H1 (cell line): ENCODE measurements around the gene HIVEP3. TPM values are rescaled to one million over a fixed set of nuclear protein-coding genes. Genes with fewer than 3 reads are reported as not detected.

Source experiments
- CEBPB ChIP-seq: IDR thresholded peaks from 2 replicates; pipeline ENCODE4 v1.6.1; 2012; ENCODE audit warnings: low read depth, low read length
- CTBP2 ChIP-seq: IDR thresholded peaks from 2 replicates; pipeline ENCODE4 v1.7.0; 2011; ENCODE audit warnings: borderline replicate concordance, mild to moderate bottlenecking, moderate library complexity, mixed read lengths, low read length; ENCODE audit not compliant: insufficient read depth, insufficient read length
- EP300 ChIP-seq, 2 experiments: IDR thresholded peaks; 1 replicate in 1 of 2; 2 replicates in 1 of 2; pipeline ENCODE4 v1.6.1; 2011 to 2012; ENCODE audit warnings: low read depth in 2 of 2, low read length in 2 of 2, mild to moderate bottlenecking in 2 of 2, borderline replicate concordance in 1 of 2, inconsistent platforms in 1 of 2, moderate library complexity in 1 of 2
- JUND ChIP-seq: IDR thresholded peaks from 2 replicates; pipeline ENCODE4 v1.6.1; 2011; ENCODE audit warnings: mild to moderate bottlenecking, improper control_type of control experiment, low read length
- KDM1A ChIP-seq: fragments of 200-600, 300-600 bp; sonication (generic); IDR thresholded peaks from 2 replicates; pipeline ENCODE4 v1.7.1; 2016; ENCODE audit warnings: mild to moderate bottlenecking, low read length, borderline replicate concordance
- KDM5A ChIP-seq: fragments of 200-600 bp; IDR thresholded peaks from 2 replicates; pipeline ENCODE4 v1.7.1; 2012; ENCODE audit warnings: mild to moderate bottlenecking, low read length, inconsistent platforms, mixed read lengths
- RFX5 ChIP-seq: IDR thresholded peaks from 2 replicates; pipeline ENCODE4 v1.6.1; 2011; ENCODE audit warnings: low read depth, low read length, improper control_type of control experiment, borderline replicate concordance
- RXRA ChIP-seq: IDR thresholded peaks from 2 replicates; pipeline ENCODE4 v1.6.1; 2011; ENCODE audit warnings: low read depth, mild to moderate bottlenecking, low read length, moderate library complexity; ENCODE audit not compliant: insufficient read depth
- SIX5 ChIP-seq: IDR thresholded peaks from 2 replicates; pipeline ENCODE4 v1.6.1; 2011; ENCODE audit warnings: mild to moderate bottlenecking, low read depth, low read length
- polyA plus RNA-seq, 7 experiments: library from polyadenylated mRNA; depleted of rRNA in 3 of 7; stranded (reverse) in 5 of 7; unstranded in 2 of 7; fragments of >200 nt in 5 of 7; fragments of 200-250 nt in 2 of 7; gene quantifications; 1 replicate in 5 of 7; 2 replicates in 1 of 7; 4 replicates in 1 of 7; pipeline versions ENCODE4 v1.2.1 to v1.2.3, GENCODE V29; 2011 to 2013; ENCODE audit warnings: missing spikeins in 2 of 7, mixed read lengths in 2 of 7
- total RNA-seq: library from RNA; stranded (reverse); fragmentation: NEBNext Ultra II Directional; extraction: Animal tissue kit (Norgen Biotek cat#: 25700); gene quantifications from 2 replicates; pipeline ENCODE4 v1.2.1, GENCODE V29; 2021
- TF ChIP-seq, protein P1 (sequence below): fragments of 300-600 bp; sonication (generic); IDR thresholded peaks from 2 replicates; pipeline ENCODE4 v1.7.1; 2012; ENCODE audit warnings: low read length, moderate library complexity, mild to moderate bottlenecking, inconsistent platforms; ENCODE audit not compliant: insufficient replicate concordance
- TF ChIP-seq, protein P2 (sequence below): IDR thresholded peaks from 2 replicates; pipeline ENCODE4 v1.6.1; 2012; ENCODE audit warnings: inconsistent platforms

The HIVEP3 gene
- total and polyA plus RNA-seq, 2 of the 8 experiments (the other 6 are each of a cell fraction or from before 2014, with no cell fraction given): 0.24 to 0.69 TPM

DNA sequence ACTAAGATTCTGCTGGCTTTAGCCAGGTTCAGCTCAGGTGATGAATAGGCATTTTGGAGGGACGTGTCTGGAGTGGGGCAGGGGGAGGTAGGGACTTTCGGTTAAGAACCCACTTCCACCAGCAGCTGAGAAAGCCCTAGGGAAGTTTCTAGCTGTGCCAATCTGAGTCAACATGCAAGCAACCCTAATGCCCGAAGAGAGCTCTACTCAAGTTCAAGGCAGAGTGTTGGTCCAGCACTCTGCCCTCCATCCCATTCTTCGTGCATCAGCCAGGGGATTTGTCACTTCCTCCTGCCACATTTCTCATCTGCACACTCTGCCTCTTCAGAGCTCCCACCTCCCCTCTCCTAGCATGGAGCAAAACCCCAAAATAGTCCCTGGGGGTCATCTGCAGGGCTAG is 208.8 kb downstream of the HIVEP3 start (continued):
- TF ChIP-seq, protein P1, sequence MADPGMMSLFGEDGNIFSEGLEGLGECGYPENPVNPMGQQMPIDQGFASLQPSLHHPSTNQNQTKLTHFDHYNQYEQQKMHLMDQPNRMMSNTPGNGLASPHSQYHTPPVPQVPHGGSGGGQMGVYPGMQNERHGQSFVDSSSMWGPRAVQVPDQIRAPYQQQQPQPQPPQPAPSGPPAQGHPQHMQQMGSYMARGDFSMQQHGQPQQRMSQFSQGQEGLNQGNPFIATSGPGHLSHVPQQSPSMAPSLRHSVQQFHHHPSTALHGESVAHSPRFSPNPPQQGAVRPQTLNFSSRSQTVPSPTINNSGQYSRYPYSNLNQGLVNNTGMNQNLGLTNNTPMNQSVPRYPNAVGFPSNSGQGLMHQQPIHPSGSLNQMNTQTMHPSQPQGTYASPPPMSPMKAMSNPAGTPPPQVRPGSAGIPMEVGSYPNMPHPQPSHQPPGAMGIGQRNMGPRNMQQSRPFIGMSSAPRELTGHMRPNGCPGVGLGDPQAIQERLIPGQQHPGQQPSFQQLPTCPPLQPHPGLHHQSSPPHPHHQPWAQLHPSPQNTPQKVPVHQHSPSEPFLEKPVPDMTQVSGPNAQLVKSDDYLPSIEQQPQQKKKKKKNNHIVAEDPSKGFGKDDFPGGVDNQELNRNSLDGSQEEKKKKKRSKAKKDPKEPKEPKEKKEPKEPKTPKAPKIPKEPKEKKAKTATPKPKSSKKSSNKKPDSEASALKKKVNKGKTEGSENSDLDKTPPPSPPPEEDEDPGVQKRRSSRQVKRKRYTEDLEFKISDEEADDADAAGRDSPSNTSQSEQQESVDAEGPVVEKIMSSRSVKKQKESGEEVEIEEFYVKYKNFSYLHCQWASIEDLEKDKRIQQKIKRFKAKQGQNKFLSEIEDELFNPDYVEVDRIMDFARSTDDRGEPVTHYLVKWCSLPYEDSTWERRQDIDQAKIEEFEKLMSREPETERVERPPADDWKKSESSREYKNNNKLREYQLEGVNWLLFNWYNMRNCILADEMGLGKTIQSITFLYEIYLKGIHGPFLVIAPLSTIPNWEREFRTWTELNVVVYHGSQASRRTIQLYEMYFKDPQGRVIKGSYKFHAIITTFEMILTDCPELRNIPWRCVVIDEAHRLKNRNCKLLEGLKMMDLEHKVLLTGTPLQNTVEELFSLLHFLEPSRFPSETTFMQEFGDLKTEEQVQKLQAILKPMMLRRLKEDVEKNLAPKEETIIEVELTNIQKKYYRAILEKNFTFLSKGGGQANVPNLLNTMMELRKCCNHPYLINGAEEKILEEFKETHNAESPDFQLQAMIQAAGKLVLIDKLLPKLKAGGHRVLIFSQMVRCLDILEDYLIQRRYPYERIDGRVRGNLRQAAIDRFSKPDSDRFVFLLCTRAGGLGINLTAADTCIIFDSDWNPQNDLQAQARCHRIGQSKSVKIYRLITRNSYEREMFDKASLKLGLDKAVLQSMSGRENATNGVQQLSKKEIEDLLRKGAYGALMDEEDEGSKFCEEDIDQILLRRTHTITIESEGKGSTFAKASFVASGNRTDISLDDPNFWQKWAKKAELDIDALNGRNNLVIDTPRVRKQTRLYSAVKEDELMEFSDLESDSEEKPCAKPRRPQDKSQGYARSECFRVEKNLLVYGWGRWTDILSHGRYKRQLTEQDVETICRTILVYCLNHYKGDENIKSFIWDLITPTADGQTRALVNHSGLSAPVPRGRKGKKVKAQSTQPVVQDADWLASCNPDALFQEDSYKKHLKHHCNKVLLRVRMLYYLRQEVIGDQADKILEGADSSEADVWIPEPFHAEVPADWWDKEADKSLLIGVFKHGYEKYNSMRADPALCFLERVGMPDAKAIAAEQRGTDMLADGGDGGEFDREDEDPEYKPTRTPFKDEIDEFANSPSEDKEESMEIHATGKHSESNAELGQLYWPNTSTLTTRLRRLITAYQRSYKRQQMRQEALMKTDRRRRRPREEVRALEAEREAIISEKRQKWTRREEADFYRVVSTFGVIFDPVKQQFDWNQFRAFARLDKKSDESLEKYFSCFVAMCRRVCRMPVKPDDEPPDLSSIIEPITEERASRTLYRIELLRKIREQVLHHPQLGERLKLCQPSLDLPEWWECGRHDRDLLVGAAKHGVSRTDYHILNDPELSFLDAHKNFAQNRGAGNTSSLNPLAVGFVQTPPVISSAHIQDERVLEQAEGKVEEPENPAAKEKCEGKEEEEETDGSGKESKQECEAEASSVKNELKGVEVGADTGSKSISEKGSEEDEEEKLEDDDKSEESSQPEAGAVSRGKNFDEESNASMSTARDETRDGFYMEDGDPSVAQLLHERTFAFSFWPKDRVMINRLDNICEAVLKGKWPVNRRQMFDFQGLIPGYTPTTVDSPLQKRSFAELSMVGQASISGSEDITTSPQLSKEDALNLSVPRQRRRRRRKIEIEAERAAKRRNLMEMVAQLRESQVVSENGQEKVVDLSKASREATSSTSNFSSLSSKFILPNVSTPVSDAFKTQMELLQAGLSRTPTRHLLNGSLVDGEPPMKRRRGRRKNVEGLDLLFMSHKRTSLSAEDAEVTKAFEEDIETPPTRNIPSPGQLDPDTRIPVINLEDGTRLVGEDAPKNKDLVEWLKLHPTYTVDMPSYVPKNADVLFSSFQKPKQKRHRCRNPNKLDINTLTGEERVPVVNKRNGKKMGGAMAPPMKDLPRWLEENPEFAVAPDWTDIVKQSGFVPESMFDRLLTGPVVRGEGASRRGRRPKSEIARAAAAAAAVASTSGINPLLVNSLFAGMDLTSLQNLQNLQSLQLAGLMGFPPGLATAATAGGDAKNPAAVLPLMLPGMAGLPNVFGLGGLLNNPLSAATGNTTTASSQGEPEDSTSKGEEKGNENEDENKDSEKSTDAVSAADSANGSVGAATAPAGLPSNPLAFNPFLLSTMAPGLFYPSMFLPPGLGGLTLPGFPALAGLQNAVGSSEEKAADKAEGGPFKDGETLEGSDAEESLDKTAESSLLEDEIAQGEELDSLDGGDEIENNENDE: no peak
- TF ChIP-seq JUND: no peak
- TF ChIP-seq RFX5: no peak
- no peak for TF ChIP-seq CEBPB
- TF ChIP-seq KDM1A: no peak
- TF ChIP-seq, protein P2, sequence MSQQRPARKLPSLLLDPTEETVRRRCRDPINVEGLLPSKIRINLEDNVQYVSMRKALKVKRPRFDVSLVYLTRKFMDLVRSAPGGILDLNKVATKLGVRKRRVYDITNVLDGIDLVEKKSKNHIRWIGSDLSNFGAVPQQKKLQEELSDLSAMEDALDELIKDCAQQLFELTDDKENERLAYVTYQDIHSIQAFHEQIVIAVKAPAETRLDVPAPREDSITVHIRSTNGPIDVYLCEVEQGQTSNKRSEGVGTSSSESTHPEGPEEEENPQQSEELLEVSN: no peak
- no peak for TF ChIP-seq RXRA
- no peak for TF ChIP-seq EP300 (IDR thresholded peaks at IDR 0.05; ENCODE audit: borderline replicate concordance in 1 of 2, low read depth in 2 of 2, low read length in 2 of 2)
- TF ChIP-seq CTBP2: no peak
- no peak for TF ChIP-seq KDM5A
- no peak for TF ChIP-seq SIX5
